ENCODE data around the gene SH3D19.

The SH3D19 gene

DNA sequence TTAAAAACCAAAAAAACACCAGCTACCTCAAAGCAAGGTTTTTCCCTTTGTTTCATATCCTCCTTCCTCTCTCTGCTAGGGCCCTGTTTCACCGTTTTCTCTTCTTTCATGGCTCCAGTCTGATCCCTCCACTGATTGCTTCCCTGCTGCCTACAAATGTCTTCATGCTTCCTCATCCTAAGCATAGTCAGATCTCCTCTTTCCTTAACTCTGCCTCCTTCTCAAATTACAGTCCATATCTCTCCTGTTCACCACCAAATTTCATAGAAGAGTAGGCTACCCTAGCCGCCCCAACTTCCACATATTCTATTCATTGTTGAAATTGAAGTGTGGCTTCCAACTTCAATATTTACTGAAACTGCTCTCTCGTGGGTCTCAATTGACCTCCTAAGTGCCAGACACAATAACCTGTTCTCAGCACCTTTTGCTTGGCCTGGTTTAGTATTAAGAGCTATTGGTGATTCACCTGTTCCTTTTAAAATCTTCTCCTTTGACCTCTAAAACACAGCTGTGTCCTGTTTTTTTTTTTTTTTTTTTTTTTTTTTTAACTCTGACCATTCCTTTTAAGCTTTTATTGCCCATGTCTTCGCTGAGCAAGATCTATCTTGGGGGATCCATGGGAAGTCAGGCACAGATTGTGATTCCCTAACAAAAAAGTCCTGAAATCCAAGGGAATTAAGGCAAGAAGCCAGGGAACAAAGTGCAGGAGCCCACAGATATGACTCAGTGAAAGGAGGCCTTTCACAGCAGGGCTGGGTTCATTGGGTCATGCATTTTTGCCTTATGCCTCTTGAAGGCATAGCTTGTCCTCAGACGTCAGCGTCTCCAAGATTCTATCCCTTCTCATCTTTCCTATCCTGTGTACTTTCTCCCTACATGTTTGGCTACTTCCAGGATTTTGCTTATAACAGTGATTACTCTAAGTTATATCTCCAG is 140.6 kb downstream of the SH3D19 start:
- no peak for DNase-seq

DNA sequence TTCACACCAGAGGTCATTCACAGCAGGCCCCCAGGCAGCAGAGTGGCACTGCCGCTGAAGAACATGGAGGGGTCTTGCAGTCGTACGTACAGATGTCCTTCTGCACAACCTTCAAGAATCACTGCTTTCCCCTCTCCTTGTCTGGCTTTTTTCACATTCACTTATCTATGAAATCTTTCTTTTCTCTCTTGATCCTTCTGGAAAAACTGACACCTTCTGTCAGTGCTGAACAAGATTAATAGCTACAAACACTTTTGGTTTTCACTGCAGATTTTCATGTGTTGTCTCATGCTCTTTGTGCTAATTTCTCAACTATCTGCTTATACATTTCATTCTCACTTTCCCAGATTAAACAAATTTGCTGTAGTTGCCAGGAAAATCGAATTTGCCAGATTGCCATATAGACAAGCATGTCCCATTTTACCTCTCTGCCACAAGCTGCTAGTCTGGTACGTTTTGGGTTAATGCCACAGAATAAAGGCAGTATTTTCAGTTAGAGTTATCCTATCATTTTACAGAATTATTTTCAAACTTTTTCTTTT is 142.9 kb downstream of the SH3D19 start:
- DNase-seq = no peak

DNA sequence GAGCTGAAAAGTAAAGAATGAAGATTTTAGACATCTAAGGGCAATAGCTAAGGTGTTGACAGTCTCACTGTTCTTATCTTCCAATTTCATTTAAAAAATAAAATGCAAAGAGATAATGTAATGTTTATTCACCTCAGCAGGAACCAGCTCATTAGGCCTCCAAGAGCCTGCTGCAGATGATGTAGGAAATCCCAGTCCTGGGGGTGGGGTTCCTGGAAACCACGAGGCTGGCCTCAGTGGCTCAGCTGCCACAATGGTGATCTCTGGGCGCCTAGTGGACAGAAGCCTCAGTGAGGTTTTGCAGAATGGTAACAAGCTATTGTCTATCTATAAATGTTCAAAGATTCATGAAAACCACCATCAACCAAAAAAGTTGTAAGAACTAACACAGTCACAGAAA is 148.7 kb downstream of the SH3D19 start:
- DNase-seq = no peak

DNA sequence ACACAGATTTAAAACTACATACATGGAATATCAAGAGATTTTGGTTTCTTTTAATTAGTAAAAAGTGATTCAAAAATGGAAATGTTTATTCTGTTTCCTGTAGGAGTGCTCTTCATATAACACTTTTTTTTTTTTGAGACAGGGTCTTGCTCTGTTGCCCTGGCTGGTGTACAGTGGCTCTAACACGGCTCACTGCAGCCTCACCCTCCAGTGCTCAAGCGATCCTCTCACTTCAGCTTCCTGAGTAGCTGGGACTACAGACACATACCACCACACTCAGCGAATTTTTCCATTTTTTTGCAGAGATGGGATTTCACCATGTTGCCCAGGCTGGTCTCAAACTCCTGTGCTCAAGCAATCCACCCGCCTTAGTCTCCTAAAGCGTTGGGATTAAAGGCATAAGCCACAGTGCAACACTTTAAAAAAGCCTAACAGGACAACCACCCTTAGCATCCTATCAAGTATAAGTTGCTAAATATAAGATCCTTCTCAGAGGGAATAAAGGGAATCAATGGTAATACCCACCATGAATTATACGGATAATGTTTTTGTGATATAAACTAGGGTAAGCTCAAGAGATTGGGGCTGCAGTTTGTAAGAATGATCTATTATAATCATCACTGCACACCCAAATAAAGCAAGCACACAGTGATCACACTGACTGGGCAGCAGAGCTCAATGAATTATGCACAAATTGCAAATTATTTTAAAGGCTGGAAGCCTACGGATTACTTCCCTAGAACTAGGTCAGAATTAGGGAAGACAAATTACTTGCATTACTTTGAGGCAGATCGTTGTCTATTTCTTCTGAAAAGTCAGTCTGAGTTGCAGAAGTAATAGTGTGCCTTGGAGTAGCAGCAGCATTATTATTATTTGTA is 149.4 kb downstream of the SH3D19 start:
- DNase-seq = no peak

- DNase-seq = no peak
These were observed 150.2 kb downstream of the SH3D19 start for GRCh38 chr4:151175233-151175632.

DNA sequence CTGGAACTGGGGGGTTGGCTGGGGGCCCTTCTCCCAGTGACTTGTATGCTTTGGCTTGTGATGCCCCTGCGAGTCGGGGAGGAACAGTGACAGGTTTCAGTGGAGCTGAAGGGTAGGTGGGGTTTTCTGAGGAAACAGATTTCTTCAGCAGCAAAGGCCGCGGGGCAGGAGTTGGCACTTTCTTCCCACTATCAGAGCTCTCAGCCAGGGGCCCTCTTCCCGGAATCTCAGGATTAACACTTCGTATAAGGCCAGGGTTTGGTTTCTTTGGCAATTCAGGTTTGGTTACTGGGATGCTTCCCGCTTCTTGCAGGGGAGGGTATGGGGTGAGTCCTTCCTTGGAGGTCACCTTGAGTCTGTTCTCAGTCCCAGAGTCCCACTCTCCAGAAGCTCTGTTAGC is 150.6 kb downstream of the SH3D19 start:
- no peak for DNase-seq

DNA sequence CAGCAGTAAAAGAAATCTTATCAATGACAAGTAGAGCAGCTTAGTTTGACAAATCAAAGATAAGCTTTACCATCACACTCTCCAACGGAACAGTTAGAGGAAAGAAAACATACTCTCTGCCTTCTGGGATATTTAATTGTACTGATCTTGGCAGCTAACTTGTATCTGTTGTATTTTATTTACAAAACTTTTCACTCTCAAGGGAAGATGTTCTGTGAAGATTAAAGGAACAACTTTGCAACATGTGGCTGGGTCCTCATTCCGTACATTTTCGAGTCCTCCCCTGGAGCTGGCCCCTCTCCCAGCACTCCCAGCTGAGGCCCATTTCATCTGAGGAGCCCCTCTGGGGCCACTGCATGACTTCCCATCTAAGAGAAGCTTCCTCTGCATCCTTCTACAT is 151.5 kb downstream of the SH3D19 start:
- DNase-seq = no peak

- no peak for DNase-seq
These were observed 155.5 kb downstream of the SH3D19 start for GRCh38 chr4:151169900-151170299.

- no peak for DNase-seq
These were observed 156.2 kb downstream of the SH3D19 start for GRCh38 chr4:151169223-151169622.

DNA sequence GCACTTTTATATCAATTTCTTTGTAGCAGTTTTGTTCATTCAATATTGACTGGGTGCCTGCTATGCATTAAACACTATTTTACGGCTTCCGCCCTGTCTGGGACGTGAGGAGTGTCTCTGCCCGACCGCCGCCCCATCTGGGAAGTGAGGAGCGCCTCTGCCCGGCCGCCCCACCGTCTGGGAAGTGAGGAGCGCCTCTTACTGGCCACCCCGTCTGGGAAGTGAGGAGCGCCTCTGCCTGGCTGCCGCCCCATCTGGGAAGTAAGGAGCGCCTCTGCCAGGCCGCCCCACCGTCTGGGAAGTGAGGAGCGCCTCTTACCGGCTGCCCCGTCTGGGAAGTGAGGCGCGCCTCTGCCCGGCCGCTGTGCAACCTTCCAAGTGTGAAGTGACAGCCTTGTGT is 157.8 kb downstream of the SH3D19 start:
- no peak for DNase-seq

- DNase-seq = no peak
These were observed 158.8 kb downstream of the SH3D19 start for GRCh38 chr4:151166636-151167035.

- no peak for DNase-seq
These were observed 160.0 kb downstream of the SH3D19 start for GRCh38 chr4:151165205-151166000.

DNA sequence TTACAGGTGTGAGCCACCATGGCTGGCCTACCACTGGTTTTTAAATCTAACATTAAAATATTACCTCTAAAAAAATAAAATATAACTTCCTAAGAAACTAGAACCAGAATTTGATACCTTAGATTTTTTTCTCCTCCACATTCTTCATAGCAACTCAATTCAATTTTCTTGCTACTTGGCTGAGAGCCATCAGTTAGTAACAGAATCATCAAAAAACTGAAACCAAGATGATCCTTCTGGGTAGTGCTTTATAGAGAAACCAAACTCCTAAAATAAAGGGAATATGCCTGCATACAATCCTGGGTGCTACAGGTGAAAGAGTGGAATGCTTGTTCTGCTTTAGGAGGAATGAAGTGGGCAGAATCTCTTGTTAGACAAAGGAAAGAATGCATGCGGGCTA is 161.6 kb downstream of the SH3D19 start:
- DNase-seq = no peak

- no peak for DNase-seq
These were observed 166.4 kb downstream of the SH3D19 start for GRCh38 chr4:151158979-151159378.

- no peak for DNase-seq
These were observed 167.9 kb downstream of the SH3D19 start for GRCh38 chr4:151157543-151157942.

- no peak for DNase-seq
These were observed 171.8 kb downstream of the SH3D19 start for GRCh38 chr4:151153585-151153984.

- no peak for DNase-seq
These were observed 173.4 kb downstream of the SH3D19 start for GRCh38 chr4:151152028-151152427.

DNA sequence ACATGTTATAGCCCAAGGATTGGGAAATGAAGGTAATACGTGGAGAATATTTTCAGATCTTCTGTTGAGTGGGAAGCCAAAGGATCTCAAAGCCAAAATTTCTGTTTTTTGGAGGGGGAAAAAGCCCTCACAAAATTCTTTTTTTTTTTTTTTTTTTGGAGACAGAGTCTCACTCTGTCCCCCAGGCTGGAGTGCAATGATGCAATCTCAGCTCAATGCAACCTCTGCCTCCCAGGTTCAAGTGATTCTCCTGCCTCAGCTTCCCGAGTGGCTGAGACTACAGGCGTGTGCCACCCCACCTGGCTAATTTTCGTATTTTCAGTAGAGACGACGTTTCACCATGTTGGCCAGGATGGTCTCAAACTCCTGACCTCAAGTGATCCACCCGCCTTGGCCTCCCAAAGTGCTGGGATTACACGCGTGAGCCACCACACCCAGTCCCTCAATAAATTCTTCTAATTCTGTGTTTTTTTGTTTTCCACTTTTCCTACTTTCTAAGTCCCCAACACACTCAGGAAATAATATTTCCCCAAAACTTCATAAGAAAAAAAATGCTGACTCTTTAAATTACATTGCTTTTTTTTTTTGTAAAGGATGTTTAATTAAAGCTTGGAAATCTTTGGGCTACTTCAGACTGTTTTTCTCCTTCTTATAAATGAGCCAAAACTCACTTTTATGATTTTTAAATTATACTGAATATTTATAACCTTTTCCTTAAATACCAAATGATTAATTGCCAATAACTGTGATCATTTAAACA is 174.4 kb downstream of the SH3D19 start:
- DNase-seq = no peak

DNA sequence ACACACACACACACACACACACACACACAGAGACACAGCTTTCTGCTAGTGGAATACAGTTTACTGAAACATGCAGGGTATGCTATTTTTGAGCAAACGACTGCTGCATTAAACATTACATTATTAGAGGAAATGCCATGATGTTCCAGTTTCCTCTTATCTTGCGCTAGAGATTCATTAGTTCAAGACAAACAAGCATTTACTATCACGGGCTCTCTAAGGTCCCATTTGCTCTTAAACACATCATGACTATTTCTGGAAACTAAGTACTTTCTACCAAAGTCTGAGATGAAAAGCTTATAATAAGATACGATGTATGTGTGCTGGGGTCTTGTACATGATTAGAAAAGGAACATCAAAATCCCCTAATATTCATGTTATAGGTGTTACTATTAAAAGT is 177.1 kb downstream of the SH3D19 start:
- no peak for DNase-seq

GRCh38 chr4:151147000-151147399 is 178.4 kb downstream of the SH3D19 start:
- no peak for DNase-seq

GRCh38 chr4:151144329-151145072 is 180.9 kb downstream of the SH3D19 start:
- no peak for DNase-seq

Measured in DMS53 (cell line).